BLaER1 (cell line): ENCODE data around the gene UGT1A5.

Experiments
- H3K27ac ChIP-seq: shearing (Covaris generic); formaldehyde crosslinking; 2 replicates; pipeline ENCODE4 v1.8.1; 2022
- H3K27me3 ChIP-seq: shearing (Covaris generic); formaldehyde crosslinking; 2 replicates; pipeline ENCODE4 v1.8.1; 2022
- H3K36me3 ChIP-seq: shearing (Covaris generic); formaldehyde crosslinking; 2 replicates; pipeline ENCODE4 v1.8.1; 2022
- H3K4me1 ChIP-seq: shearing (Covaris generic); formaldehyde crosslinking; 2 replicates; pipeline ENCODE4 v1.8.1; 2022
- H3K4me2 ChIP-seq: shearing (Covaris generic); formaldehyde crosslinking; 2 replicates; pipeline ENCODE4 v1.8.1; 2022
- H3K4me3 ChIP-seq: shearing (Covaris generic); formaldehyde crosslinking; 2 replicates; pipeline ENCODE4 v1.8.1; 2022
- H3K9ac ChIP-seq: shearing (Covaris generic); formaldehyde crosslinking; 2 replicates; pipeline ENCODE4 v1.8.1; 2022
- H3K9me3 ChIP-seq: shearing (Covaris generic); formaldehyde crosslinking; 2 replicates; pipeline ENCODE4 v1.8.1; 2022
- H4K20me1 ChIP-seq: shearing (Covaris generic); formaldehyde crosslinking; 2 replicates; pipeline ENCODE4 v1.8.1; 2022
- Cebpa-rat ChIP-seq: shearing (Covaris generic); IDR thresholded peaks from 2 replicates; pipeline ENCODE4 v1.8.1; 2022

Gene UGT1A5

GRCh38 chr2:233712611-233713261 lies at the start of gene UGT1A5:
TSS of gene UGT1A5 (plus strand) at chr2:233712907. CDS start at chr2:233712992, 85 bp downstream.
- Histone ChIP-seq H3K4me1 (no peaks in the 10 kb centered on the region), H3K27ac (no peak within 1 kb of the TSS), H3K27me3 (no peaks in the 10 kb centered on the region)

GRCh38 chr2:233663911-233664310 lies 48.8 kb upstream of the UGT1A5 start:
- Histone ChIP-seq H3K9me3 (no peaks in the 10 kb centered on the region; the same call in 1 of the 2 replicates), H3K4me3 (no peak overlapping the region), H3K36me3 (no peaks in the 10 kb centered on the region), H3K4me1 (no peaks in the 10 kb centered on the region), H3K4me2 (no peak overlapping the region), H3K27ac (no peak overlapping the region), H4K20me1 (no peaks in the 10 kb centered on the region), H3K27me3 (no peaks in the 10 kb centered on the region), H3K9ac (no peak overlapping the region)
- TF ChIP-seq Cebpa-rat = no peak

More at GRCh38 chr2:233712611-233713261, at the start of gene UGT1A5:
- no peak within 1 kb of the TSS for H3K9ac ChIP-seq
- H3K4me2 ChIP-seq = no peak within 1 kb of the TSS
- no peak within 1 kb of the TSS for H3K4me3 ChIP-seq
- TF ChIP-seq Cebpa-rat = no peak
- H3K9me3 ChIP-seq = no peaks in the 10 kb centered on the region
- no peaks in the 10 kb centered on the region for H4K20me1 ChIP-seq
- no peaks in the 10 kb centered on the region for H3K36me3 ChIP-seq

- Histone ChIP-seq H3K27ac (no peak overlapping the region), H3K4me1 (no peaks in the 10 kb centered on the region), H3K9me3 (no peaks in the 10 kb centered on the region; the same call in 1 of the 2 replicates), H4K20me1 (no peaks in the 10 kb centered on the region), H3K4me2 (no peak overlapping the region), H3K9ac (no peak overlapping the region), H3K36me3 (no peaks in the 10 kb centered on the region), H3K27me3 (no peaks in the 10 kb centered on the region), H3K4me3 (no peak overlapping the region)
- no peak for TF ChIP-seq Cebpa-rat
Observed at GRCh38 chr2:233668605-233669260, 44.0 kb upstream of the UGT1A5 start.

- Histone ChIP-seq H3K9me3 (no peaks in the 10 kb centered on the region), H3K4me2 (no peak within 1 kb of the TSS), H3K27ac (no peak within 1 kb of the TSS), H3K4me3 (no peak within 1 kb of the TSS), H3K9ac (no peak within 1 kb of the TSS), H3K4me1 (no peaks in the 10 kb centered on the region), H4K20me1 (no peaks in the 10 kb centered on the region), H3K27me3 (no peaks in the 10 kb centered on the region), H3K36me3 (no peaks in the 10 kb centered on the region)
- no peak for TF ChIP-seq Cebpa-rat
Observed at GRCh38 chr2:233671290-233672161, 41.2 kb upstream of the UGT1A5 start, which contains the start of gene UGT1A9. TSS of gene UGT1A9 (plus strand) at chr2:233671898. CDS start at chr2:233671935, 37 bp downstream.

- Histone ChIP-seq H4K20me1 (no peaks in the 10 kb centered on the region), H3K27me3 (no peaks in the 10 kb centered on the region), H3K4me1 (no peaks in the 10 kb centered on the region), H3K27ac (no peak overlapping the region), H3K9ac (no peak overlapping the region), H3K4me2 (no peak overlapping the region), H3K9me3 (no peaks in the 10 kb centered on the region), H3K36me3 (no peaks in the 10 kb centered on the region), H3K4me3 (no peak overlapping the region)
- TF ChIP-seq Cebpa-rat = no peak
Observed at GRCh38 chr2:233672886-233673285, 39.8 kb upstream of the UGT1A5 start.

GRCh38 chr2:233673896-233674295 lies 38.8 kb upstream of the UGT1A5 start:
- no peak for TF ChIP-seq Cebpa-rat
- Histone ChIP-seq H3K27me3 (no peaks in the 10 kb centered on the region), H3K4me3 (no peak overlapping the region), H3K9me3 (no peaks in the 10 kb centered on the region), H3K4me2 (no peak overlapping the region), H3K36me3 (no peaks in the 10 kb centered on the region), H3K27ac (no peak overlapping the region), H3K4me1 (no peaks in the 10 kb centered on the region), H4K20me1 (no peaks in the 10 kb centered on the region), H3K9ac (no peak overlapping the region)

GRCh38 chr2:233674314-233674713 lies 38.4 kb upstream of the UGT1A5 start:
- Histone ChIP-seq H4K20me1 (no peaks in the 10 kb centered on the region), H3K36me3 (no peaks in the 10 kb centered on the region), H3K4me3 (no peak overlapping the region), H3K4me2 (no peak overlapping the region), H3K9ac (no peak overlapping the region), H3K27me3 (no peaks in the 10 kb centered on the region), H3K9me3 (no peaks in the 10 kb centered on the region), H3K27ac (no peak overlapping the region), H3K4me1 (no peaks in the 10 kb centered on the region)
- TF ChIP-seq Cebpa-rat = no peak

GRCh38 chr2:233674995-233675394 lies 37.7 kb upstream of the UGT1A5 start:
- Histone ChIP-seq H3K4me1 (no peaks in the 10 kb centered on the region), H4K20me1 (no peaks in the 10 kb centered on the region), H3K4me3 (no peak overlapping the region), H3K4me2 (no peak overlapping the region), H3K9ac (no peak overlapping the region), H3K27ac (no peak overlapping the region), H3K27me3 (no peaks in the 10 kb centered on the region), H3K9me3 (no peaks in the 10 kb centered on the region), H3K36me3 (no peaks in the 10 kb centered on the region)
- no peak for TF ChIP-seq Cebpa-rat

- H4K20me1 ChIP-seq = no peaks in the 10 kb centered on the region
- H3K27me3 ChIP-seq = no peaks in the 10 kb centered on the region
- H3K4me2 ChIP-seq = no peak overlapping the region
- no peak overlapping the region for H3K9ac ChIP-seq
- no peak overlapping the region for H3K27ac ChIP-seq
- H3K36me3 ChIP-seq = no peaks in the 10 kb centered on the region
- no peaks in the 10 kb centered on the region for H3K4me1 ChIP-seq
- H3K9me3 ChIP-seq = no peaks in the 10 kb centered on the region
- TF ChIP-seq Cebpa-rat = no peak
- H3K4me3 ChIP-seq = no peak overlapping the region
Observed at GRCh38 chr2:233676046-233676445, 36.7 kb upstream of the UGT1A5 start.

- Histone ChIP-seq H3K9ac (no peak overlapping the region), H3K4me3 (no peak overlapping the region)
Observed at GRCh38 chr2:233679196-233679595, 33.5 kb upstream of the UGT1A5 start.

More at GRCh38 chr2:233679196-233679595, 33.5 kb upstream of the UGT1A5 start:
- H3K9me3 ChIP-seq = no peaks in the 10 kb centered on the region
- H3K4me1 ChIP-seq = peaks cover 13% of the 10 kb centered on the region
- H3K27me3 ChIP-seq = no peaks in the 10 kb centered on the region
- H3K36me3 ChIP-seq = no peaks in the 10 kb centered on the region
- no peak overlapping the region for H3K27ac ChIP-seq
- no peak overlapping the region for H3K4me2 ChIP-seq
- no peaks in the 10 kb centered on the region for H4K20me1 ChIP-seq
- no peak for TF ChIP-seq Cebpa-rat
